ENCODE results near the gene SCGB2A2. TPM values are rescaled to one million over a fixed set of nuclear protein-coding genes. Genes with fewer than 3 reads are reported as not detected.

Gene SCGB2A2
- total and polyA plus RNA-seq, 11 donors: not detected

- no peak overlapping the region for H3K4me3 ChIP-seq
- no peak for TF ChIP-seq CTCF (IDR thresholded peaks at IDR 0.05)
- peaks cover 0 to 31% (median 0%) of the 10 kb centered on the region in 9 donors for H3K27me3 ChIP-seq
- ATAC-seq: no peak
- intact Hi-C loops (cut with DNase I): no loop called here
- WGBS, 4 donors: 68 to 73% (median 70%) methylated on average over 2 of the region's 2 CpGs
- H3K27ac ChIP-seq: no peak overlapping the region
- H3K9me3 ChIP-seq: no peaks in the 10 kb centered on the region
- no peaks in the 10 kb centered on the region for H3K36me3 ChIP-seq
- DNase-seq: no peak
- no peaks in the 10 kb centered on the region for H3K4me1 ChIP-seq
Observed at GRCh38 chr11:62236187-62236586, 33.8 kb upstream of the SCGB2A2 start.

DNA sequence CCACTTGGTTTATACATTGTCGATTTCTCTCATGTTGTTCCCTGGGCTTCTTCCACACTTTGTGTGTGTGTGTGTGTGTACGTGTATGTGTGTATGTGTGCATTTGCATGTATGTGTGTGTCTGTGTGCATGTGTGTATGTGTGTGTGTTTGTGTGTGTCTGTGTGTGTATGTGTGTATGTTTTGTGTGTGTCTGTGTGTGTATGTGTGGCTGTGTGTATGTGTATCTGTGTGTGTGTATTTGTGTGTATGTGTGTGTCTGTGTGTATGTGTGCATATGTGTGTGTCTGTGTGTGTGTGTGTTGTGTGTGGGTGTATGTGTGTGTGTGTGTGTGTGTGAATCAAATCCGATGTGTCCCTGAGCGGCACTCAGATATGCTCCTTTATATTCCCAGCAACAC, 32.5 kb upstream of the SCGB2A2 start:
- Histone ChIP-seq H3K27ac (no peak overlapping the region), H3K9me3 (no peaks in the 10 kb centered on the region), H3K36me3 (no peaks in the 10 kb centered on the region), H3K4me1 (peaks cover 0 to 10% (median 0%) of the 10 kb centered on the region in 12 donors), H3K27me3 (peaks cover 0 to 30% (median 0%) of the 10 kb centered on the region in 9 donors), H3K4me3 (no peak overlapping the region)
- no peak for TF ChIP-seq CTCF (IDR thresholded peaks at IDR 0.05)
- no peak for TF ChIP-seq POLR2A (IDR thresholded peaks at IDR 0.05)
- no peak for ATAC-seq
- intact Hi-C loops (cut with DNase I): no loop called here
- WGBS, 4 donors: 67 to 68% (median 67%) methylated on average over 4 of the region's 4 CpGs
- DNase-seq: no peak

GRCh38 chr11:62238151-62238550, 31.8 kb upstream of the SCGB2A2 start:
- no peaks in the 10 kb centered on the region for H3K9me3 ChIP-seq
- H3K27ac ChIP-seq: no peak overlapping the region
- intact Hi-C loops (cut with DNase I): no loop called here
- no peak overlapping the region for H3K4me3 ChIP-seq
- ATAC-seq (no peak), DNase-seq (no peak)
- no peak for TF ChIP-seq CTCF (IDR thresholded peaks at IDR 0.05)
- TF ChIP-seq POLR2A (IDR thresholded peaks at IDR 0.05): no peak
- no peaks in the 10 kb centered on the region for H3K36me3 ChIP-seq
- peaks cover 0 to 10% (median 0%) of the 10 kb centered on the region in 12 donors for H3K4me1 ChIP-seq
- H3K27me3 ChIP-seq: peaks cover 0 to 23% (median 0%) of the 10 kb centered on the region in 9 donors
- 71 to 81% (median 80%) methylated on average over 4 of the region's 4 CpGs for WGBS, 4 donors

GRCh38 chr11:62241095-62241494, 28.9 kb upstream of the SCGB2A2 start:
- Histone ChIP-seq H3K4me3 (no peak overlapping the region), H3K4me1 (peaks cover 0 to 10% (median 0%) of the 10 kb centered on the region in 12 donors), H3K27ac (no peak overlapping the region), H3K27me3 (peaks cover 0 to 17% (median 0%) of the 10 kb centered on the region in 9 donors), H3K36me3 (no peaks in the 10 kb centered on the region), H3K9me3 (no peaks in the 10 kb centered on the region)
- intact Hi-C loops (cut with DNase I): no loop called here
- TF ChIP-seq POLR2A (IDR thresholded peaks at IDR 0.05): no peak
- DNase-seq: no peak
- no peak for ATAC-seq
- 82 to 87% (median 84%) methylated on average over 3 of the region's 3 CpGs for WGBS, 4 donors

DNA sequence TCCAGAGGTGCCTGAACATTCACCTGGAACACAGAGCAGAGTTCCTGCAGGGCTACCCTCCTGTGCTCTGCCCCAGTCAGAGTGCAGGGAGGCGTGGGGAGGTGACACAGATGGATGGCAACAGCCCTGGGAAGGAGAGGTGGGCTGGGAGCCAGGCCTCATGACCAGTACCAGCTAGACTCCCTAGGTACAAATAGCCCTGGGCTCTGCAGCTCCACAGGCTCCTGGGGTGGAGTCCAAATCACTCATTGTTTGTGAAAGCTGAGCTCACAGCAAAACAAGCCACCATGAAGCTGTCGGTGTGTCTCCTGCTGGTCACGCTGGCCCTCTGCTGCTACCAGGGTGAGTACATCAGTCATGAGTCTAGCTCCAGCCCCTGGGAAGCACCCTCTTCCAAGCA, 27.9 kb upstream of the SCGB2A2 start, which contains the start of gene SCGB1D2:
Gene SCGB1D2 (plus strand): TSS at position 219 of the 400 bp plus-strand sequence. CDS start 69 bp downstream, at position 288.
- TF ChIP-seq POLR2A (IDR thresholded peaks at IDR 0.05): no peak
- no peak for TF ChIP-seq CTCF (IDR thresholded peaks at IDR 0.05)
- Histone ChIP-seq H3K36me3 (no peaks in the 10 kb centered on the region), H3K27me3 (peaks cover 0 to 16% (median 0%) of the 10 kb centered on the region in 9 donors), H3K4me1 (peaks cover 0 to 10% (median 0%) of the 10 kb centered on the region in 12 donors), H3K4me3 (no peak within 1 kb of the TSS), H3K27ac (no peak within 1 kb of the TSS), H3K9me3 (no peaks in the 10 kb centered on the region)
- ATAC-seq (peak; percentile 91 to 97 (median 95)), DNase-seq (peak; percentile 27 to 85 (median 55))
- intact Hi-C loops (cut with DNase I): no loop called here
- WGBS, 4 donors: 9 to 17% (median 15%) methylated on average over 1 to 3 of the region's 3 CpGs

Measured in heart left ventricle (tissue), 16 donors.